Keratinocyte (primary cell): ENCODE results near the gene MYL6. TPM values are rescaled to one million over a fixed set of nuclear protein-coding genes. Genes with fewer than 3 reads are reported as not detected.

Source experiments
- DNase-seq: peaks from one replicate; pipeline ENCODE4 v3.0.0-alpha.2; 2011; ENCODE audit warnings: low read depth, missing footprints, low spot score
- FAIRE-seq: peaks from 2 replicates; lab custom pipeline; 2011; peaks lifted over from hg19 to GRCh38; lab: Jason Lieb, UNC
- H2AFZ ChIP-seq: 2 replicates; pipeline ENCODE4 v1.6.0; 2012; ENCODE audit warnings: low read length, control low read depth, inconsistent platforms; ENCODE audit not compliant: control insufficient read depth
- H3K27ac ChIP-seq: 2 replicates; pipeline ENCODE4 v1.5.1; 2011; ENCODE audit warnings: low read length; ENCODE audit not compliant: control insufficient read depth, insufficient read depth
- H3K27me3 ChIP-seq: 3 replicates; pipeline ENCODE4 v1.6.0; 2011; ENCODE audit warnings: low read length; ENCODE audit not compliant: control insufficient read depth, insufficient read depth; ENCODE audit errors: extremely low read depth
- H3K36me3 ChIP-seq, 2 experiments: 2 replicates in 1 of 2; 3 replicates in 1 of 2; pipeline ENCODE4 v1.5.1; 2011; ENCODE audit warnings: low read length in 2 of 2, mild to moderate bottlenecking in 1 of 2; ENCODE audit not compliant: control insufficient read depth in 2 of 2, insufficient read depth in 2 of 2; ENCODE audit errors: extremely low read depth in 1 of 2
- H3K4me1 ChIP-seq: 3 replicates; pipeline ENCODE4 v1.5.1; 2011; ENCODE audit warnings: low read length; ENCODE audit not compliant: control insufficient read depth, insufficient read depth; ENCODE audit errors: extremely low read depth
- H3K4me2 ChIP-seq: 3 replicates; pipeline ENCODE4 v1.6.0; 2011; ENCODE audit warnings: low read depth, low read length; ENCODE audit not compliant: control insufficient read depth, insufficient read depth; ENCODE audit errors: extremely low read depth
- H3K4me3 ChIP-seq, 3 experiments: fragments of 200-600 bp in 1 of 3; sonication (generic) in 1 of 3; 2 replicates in 2 of 3; 3 replicates in 1 of 3; pipeline ENCODE4 v1.5.1; 2011 to 2016; ENCODE audit warnings: low read length in 3 of 3, mild to moderate bottlenecking in 3 of 3, control low read depth in 2 of 3, inconsistent platforms in 1 of 3, low read depth in 1 of 3, mixed read lengths in 1 of 3, mixed run types in 1 of 3, moderate library complexity in 1 of 3; ENCODE audit not compliant: control insufficient read depth in 2 of 3, insufficient read depth in 2 of 3; ENCODE audit errors: extremely low read depth in 1 of 3
- H3K79me2 ChIP-seq: 2 replicates; pipeline ENCODE4 v1.6.0; 2012; ENCODE audit warnings: low read length; ENCODE audit not compliant: control insufficient read depth, insufficient read depth
- H3K9ac ChIP-seq: 3 replicates; pipeline ENCODE4 v1.6.0; 2011; ENCODE audit warnings: low read length; ENCODE audit not compliant: control insufficient read depth, insufficient read depth; ENCODE audit errors: extremely low read depth
- H3K9me1 ChIP-seq: 3 replicates; pipeline ENCODE4 v1.6.0; 2011; ENCODE audit warnings: low read length; ENCODE audit not compliant: control insufficient read depth, insufficient read depth; ENCODE audit errors: extremely low read depth
- H3K9me3 ChIP-seq: 2 replicates; pipeline ENCODE4 v1.5.1; 2012; ENCODE audit warnings: low read depth, low read length; ENCODE audit not compliant: control insufficient read depth
- H4K20me1 ChIP-seq: 3 replicates; pipeline ENCODE4 v1.6.0; 2011; ENCODE audit warnings: low read length; ENCODE audit not compliant: control insufficient read depth, insufficient read depth; ENCODE audit errors: extremely low read depth
- EZH2 ChIP-seq: IDR thresholded peaks from one replicate; pipeline ENCODE4 v1.6.1; 2012; ENCODE audit warnings: inconsistent platforms, mild to moderate bottlenecking, low read length, moderate library complexity
- dilution Hi-C: fragments of 300-500 bp; cut with MboI; formaldehyde crosslinking; loops from one replicate; pipeline ENCODE4 v1.7.0; 2020; ENCODE audit warnings: low sequenced_read_pairs; ENCODE audit not compliant: extremely low pct_ligation_motif_present
- polyA plus RNA-seq, 5 experiments: library from polyadenylated mRNA; depleted of rRNA in 3 of 5; stranded (reverse) in 3 of 5; stranded (forward) in 1 of 5; unstranded in 1 of 5; fragments of >200 nt; gene quantifications; 1 replicate in 1 of 5; 2 replicates in 3 of 5; 3 replicates in 1 of 5; pipeline versions ENCODE4 v1.2.1 to v1.2.3, GENCODE V29; 2011 to 2012; ENCODE audit warnings: missing spikeins in 2 of 5, low read depth in 1 of 5, low replicate concordance in 1 of 5
- TF ChIP-seq, protein P1 (sequence below), 3 experiments: IDR thresholded peaks in 1 of 3; conservative IDR thresholded peaks in 1 of 3; optimal IDR thresholded peaks in 1 of 3; 2 replicates in 2 of 3; 3 replicates in 1 of 3; pipeline versions ENCODE3 to v1.5.1; 2011; ENCODE audit warnings: low read length in 3 of 3, mild to moderate bottlenecking in 3 of 3, moderate library complexity in 2 of 3, control low read depth in 1 of 3, inconsistent platforms in 1 of 3; ENCODE audit not compliant: insufficient read depth in 2 of 3; ENCODE audit errors: extremely low read depth in 1 of 3

MYL6 gene
- polyA plus RNA-seq, 1 donor (not counting 4 experiments of a cell fraction or from before 2014, with no cell fraction given) = 4,542 TPM

DNA sequence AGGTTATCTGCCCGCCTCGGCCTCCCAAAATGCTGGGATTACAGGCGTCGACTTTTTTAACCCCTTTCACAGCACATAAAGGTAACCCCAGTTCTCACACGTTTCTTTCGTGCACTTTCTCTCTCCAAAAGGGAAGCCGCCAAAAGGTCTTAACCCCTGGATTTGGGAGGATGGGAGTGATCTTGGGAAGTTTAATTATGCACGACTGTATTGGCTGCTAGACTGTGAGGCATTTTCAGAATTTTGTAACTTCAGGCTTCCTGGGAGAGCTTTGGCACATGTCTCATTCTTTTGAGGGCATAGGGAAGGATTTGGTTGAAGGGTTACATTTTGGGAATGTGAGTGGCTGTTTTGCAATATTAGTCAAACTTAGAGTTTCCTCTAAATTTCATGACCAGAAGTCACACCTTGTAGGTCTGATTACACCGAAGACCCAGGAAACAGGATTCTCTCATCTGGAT is 32.6 kb downstream of the MYL6 start:
- no peaks in the 10 kb centered on the region for H3K27me3 ChIP-seq
- peaks cover 13% of the 10 kb centered on the region for H3K4me1 ChIP-seq
- peak overlapping the region; percentile 85 for H3K4me2 ChIP-seq
- no peak for TF ChIP-seq EZH2
- TF ChIP-seq, protein P1, sequence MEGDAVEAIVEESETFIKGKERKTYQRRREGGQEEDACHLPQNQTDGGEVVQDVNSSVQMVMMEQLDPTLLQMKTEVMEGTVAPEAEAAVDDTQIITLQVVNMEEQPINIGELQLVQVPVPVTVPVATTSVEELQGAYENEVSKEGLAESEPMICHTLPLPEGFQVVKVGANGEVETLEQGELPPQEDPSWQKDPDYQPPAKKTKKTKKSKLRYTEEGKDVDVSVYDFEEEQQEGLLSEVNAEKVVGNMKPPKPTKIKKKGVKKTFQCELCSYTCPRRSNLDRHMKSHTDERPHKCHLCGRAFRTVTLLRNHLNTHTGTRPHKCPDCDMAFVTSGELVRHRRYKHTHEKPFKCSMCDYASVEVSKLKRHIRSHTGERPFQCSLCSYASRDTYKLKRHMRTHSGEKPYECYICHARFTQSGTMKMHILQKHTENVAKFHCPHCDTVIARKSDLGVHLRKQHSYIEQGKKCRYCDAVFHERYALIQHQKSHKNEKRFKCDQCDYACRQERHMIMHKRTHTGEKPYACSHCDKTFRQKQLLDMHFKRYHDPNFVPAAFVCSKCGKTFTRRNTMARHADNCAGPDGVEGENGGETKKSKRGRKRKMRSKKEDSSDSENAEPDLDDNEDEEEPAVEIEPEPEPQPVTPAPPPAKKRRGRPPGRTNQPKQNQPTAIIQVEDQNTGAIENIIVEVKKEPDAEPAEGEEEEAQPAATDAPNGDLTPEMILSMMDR (optimal IDR thresholded peaks at IDR 0.05 in 1 of 3, IDR thresholded peaks at IDR 0.05 in 1 of 3, conservative IDR thresholded peaks at IDR 0.05 in 1 of 3; ENCODE audit: extremely low read depth in 1 of 3, insufficient read depth in 2 of 3, low read length in 3 of 3) = no peak
- H3K9me3 ChIP-seq = no peaks in the 10 kb centered on the region
- DNase-seq (no peak), FAIRE-seq (no peak)
- H3K9me1 ChIP-seq = no peaks in the 10 kb centered on the region
- H2AFZ ChIP-seq = no peak overlapping the region
- peaks cover 1 to 4% of the 10 kb centered on the region in 2 experiments for H3K36me3 ChIP-seq
- H3K79me2 ChIP-seq = peaks cover 27% of the 10 kb centered on the region
- no peaks in the 10 kb centered on the region for H4K20me1 ChIP-seq
- H3K27ac ChIP-seq = peak overlapping the region; percentile 18
- H3K4me3 ChIP-seq = peak overlapping the region in 2 of 3 experiments; percentile 7 to 80
- H3K9ac ChIP-seq = no peak overlapping the region
- dilution Hi-C loops = no loop called here

DNA sequence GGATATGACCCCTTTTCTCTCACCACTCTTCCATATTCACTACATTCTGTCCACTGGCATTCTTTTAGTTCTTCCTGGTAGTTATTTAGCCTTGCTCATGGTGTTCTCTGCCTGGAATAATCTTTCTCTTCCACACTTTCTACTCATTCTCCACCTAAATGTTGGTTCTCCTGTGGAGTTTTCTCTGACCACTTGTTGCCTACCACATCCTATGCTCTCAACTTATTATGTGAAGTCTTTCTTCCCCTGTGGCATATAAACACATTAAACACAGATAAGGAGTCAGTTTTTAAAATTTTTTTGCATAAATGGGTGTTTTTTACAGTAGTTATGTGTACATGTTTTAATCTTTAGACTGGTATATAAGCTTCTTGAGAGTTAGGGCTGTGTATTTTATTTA is 34.4 kb downstream of the MYL6 start:
- Histone ChIP-seq H3K4me1 (peaks cover 10% of the 10 kb centered on the region), H4K20me1 (no peaks in the 10 kb centered on the region), H3K9ac (no peak overlapping the region), H3K4me3 (no peak overlapping the region), H3K9me3 (no peaks in the 10 kb centered on the region), H3K4me2 (no peak overlapping the region), H3K9me1 (no peaks in the 10 kb centered on the region), H3K27me3 (no peaks in the 10 kb centered on the region), H3K79me2 (peaks cover 15% of the 10 kb centered on the region), H3K36me3 (no peaks in the 10 kb centered on the region), H3K27ac (no peak overlapping the region), H2AFZ (no peak overlapping the region)
- dilution Hi-C loops = no loop called here
- no peak for TF ChIP-seq EZH2
- TF ChIP-seq, protein P1 (optimal IDR thresholded peaks at IDR 0.05 in 1 of 3, IDR thresholded peaks at IDR 0.05 in 1 of 3, conservative IDR thresholded peaks at IDR 0.05 in 1 of 3; ENCODE audit: extremely low read depth in 1 of 3, insufficient read depth in 2 of 3, low read length in 3 of 3) = no peak
- DNase-seq = no peak
- no peak for FAIRE-seq
